Activated CD8-positive, alpha-beta memory T cell treated with anti-CD3 and anti-CD28 coated beads for 48 hours (primary cell): ENCODE results near the gene LCE6A.

Source experiments
- DNase-seq, 3 experiments: peaks; one replicate each; pipeline ENCODE4 v3.0.0-alpha.2; 2020; ENCODE audit warnings: low read depth in 2 of 3, low spot score in 2 of 3

Gene LCE6A

DNA sequence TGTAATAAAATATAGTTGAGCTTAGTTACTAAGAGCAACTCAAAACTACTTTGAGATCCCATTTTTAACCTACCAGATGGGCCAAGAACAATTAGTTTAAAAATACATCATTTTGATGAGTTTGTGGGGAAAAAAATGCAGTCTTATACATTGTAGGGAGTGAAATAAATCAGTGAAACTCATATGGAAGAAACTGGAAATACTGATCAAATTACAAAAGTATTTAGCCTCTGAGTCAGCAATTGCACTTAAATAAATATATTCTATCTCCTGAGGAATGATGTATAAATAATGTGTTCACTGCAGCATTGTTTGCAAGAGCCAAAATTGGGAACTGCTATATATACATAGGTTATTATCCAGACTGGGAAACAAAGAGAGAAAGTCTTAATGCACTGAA is 30.8 kb downstream of the LCE6A start:
- no peak for DNase-seq

DNA sequence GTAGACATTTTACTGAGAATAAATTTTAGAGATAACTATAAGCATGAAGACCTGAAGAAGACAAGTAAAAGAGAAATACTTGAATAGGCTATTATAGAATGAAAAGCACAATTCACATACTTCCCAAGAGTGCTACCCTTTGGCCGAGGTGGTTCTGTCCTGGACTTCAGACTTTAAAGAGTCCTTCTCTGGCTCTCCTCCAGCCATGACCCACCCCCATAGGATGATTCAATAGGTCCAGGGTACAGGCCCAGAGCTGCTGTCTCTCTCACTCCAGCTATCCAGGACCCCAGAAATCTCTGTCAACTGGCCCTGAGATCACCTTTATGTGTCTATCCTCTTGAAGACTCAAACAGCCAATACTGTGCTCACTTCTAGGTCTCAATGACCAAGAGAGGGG is 34.2 kb downstream of the LCE6A start:
- no peak for DNase-seq

DNA sequence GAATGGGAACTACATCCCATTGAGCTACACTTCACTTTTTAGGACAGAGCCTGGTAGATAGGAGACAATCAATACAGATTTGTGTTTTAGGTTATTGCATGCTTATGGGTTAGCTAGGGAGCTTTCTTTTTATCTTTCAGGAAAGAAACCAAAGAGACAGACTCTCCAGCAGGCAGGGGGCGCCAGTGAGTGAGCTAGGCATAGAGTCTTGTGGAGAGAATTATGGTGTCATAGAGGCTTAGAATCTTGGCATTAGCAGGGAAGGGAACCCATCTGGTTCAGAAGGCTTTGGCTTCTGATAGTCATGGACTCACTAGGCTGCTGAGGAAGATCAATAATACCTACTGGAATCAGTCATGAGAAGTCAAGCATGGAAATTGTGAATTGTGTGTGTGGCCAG is 35.4 kb downstream of the LCE6A start, which contains the start of gene SMCP:
Gene SMCP (plus strand): TSS at position 281 of the 400 bp plus-strand sequence. CDS start 6,101 bp downstream, outside the sequence.
- DNase-seq, result no peak

- no peak for DNase-seq
Observed at GRCh38 chr1:152879559-152880198, 37.0 kb downstream of the LCE6A start.

GRCh38 chr1:152880316-152880715 is 37.7 kb downstream of the LCE6A start:
- DNase-seq, result no peak

DNA sequence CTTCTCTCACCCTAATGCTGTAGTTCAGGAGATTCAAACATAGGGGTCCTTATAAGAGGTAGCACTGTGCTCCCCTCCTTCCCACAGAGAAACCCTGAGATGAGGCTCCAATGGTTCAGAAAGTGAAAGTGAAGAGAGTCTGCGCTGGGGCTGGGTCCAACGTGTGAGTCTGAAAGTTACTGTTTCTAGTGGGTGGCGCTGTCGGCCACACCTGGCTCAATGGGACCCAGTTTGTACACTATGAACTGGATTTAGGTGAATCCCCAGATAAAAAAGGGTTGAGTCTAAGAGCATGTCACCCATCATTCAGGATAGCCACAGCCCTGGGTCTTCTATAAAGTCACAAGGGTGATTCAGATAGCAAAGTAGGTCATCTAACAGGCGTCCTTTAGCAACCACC is 38.3 kb downstream of the LCE6A start:
- DNase-seq, result no peak

- DNase-seq, result no peak
Observed at GRCh38 chr1:152884085-152884484, 41.4 kb downstream of the LCE6A start.

GRCh38 chr1:152884506-152884905 is 41.9 kb downstream of the LCE6A start:
- DNase-seq, result no peak

DNA sequence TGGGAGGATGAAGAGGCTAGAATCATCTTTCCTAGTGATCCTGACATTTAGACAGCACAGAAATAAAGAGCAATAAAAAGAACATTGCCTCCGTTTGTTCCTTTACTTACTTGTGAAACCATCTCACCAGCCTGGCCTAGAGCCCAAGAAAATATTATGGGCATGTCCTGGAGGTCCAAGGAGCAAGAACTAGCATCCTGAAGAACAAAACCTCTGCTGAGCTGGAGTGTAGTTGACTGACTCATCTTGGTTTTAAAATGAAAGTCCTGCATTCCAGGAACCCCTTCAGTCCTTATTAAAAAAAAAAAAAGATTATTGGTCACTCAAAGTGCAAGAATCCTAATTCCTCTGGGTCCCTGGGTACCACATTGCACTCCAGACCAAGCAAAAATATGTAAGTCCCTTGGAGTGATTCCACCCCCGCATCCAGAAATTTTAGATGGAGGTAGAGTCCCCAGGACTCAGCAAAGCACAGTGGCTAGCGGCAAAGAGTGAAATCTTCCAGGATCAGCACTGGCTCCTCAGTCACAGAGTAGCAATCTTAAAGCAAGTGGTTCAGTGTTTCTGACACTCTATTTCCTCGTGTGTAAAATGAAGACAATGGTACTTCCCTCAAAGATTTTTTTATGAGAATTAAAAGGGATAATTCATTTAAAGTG is 42.4 kb downstream of the LCE6A start:
- DNase-seq, result no peak

GRCh38 chr1:152886085-152886484 is 43.4 kb downstream of the LCE6A start:
- no peak for DNase-seq

- DNase-seq, result no peak
Observed at GRCh38 chr1:152886758-152887409, 44.2 kb downstream of the LCE6A start.

- no peak for DNase-seq
Observed at GRCh38 chr1:152888126-152888525, 45.5 kb downstream of the LCE6A start.
